ENCODE data around the gene VWC2L. TPM values are rescaled to one million over a fixed set of nuclear protein-coding genes. Genes with fewer than 3 reads are reported as not detected.

VWC2L gene
- total RNA-seq, 6 experiments from 2014 or later, result not detected

DNA sequence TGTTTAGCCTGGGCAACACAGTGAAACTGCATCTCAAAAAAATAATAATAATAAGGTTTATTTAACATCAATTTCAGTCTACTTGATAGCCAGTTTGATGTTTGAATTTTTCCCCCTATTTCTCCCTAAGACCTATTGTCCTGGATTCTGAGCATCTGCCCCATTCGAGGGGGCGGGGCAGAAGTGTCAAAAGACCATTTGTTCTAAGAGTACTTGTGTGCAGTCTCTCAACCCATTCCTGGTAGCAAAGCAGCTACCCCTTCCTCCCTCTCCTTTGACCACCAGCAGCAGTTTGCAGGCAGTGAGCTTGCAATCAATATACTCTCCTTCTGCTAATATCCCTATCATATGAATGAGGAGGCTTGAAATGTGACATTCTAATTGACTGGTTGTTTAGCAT is 71.9 kb downstream of the VWC2L start:
- WGBS (ENCODE audit: insufficient coverage, low coverage, low lambda C conversion rate, missing lambda C conversion rate), result 51% methylated on average over 2 of the region's 2 CpGs
- H3K27me3 ChIP-seq, result no peaks in the 10 kb centered on the region

DNA sequence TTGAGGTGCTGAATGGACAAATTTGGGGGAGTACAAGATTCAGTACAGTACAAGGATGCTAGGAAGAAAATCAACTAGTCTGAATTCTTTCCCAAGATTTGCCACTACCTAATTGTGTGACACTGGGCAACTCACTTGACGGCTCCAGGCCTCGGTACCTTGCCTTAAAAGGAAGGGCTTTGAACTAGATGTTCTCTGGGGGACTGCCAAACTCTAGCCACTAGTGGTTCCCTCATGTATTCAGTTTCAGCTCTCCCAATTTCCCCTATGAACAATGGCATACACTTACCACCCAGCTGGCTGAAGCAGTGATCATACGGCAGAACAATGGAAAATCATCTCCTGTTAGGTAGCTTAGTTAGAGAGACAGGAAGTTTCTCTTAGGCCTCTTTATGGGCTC is 73.4 kb downstream of the VWC2L start:
- Histone ChIP-seq H3K27ac (no peak overlapping the region), H3K4me3 (no peak overlapping the region), H3K27me3 (no peaks in the 10 kb centered on the region), H3K36me3 (no peaks in the 10 kb centered on the region), H3K9me3 (no peaks in the 10 kb centered on the region), H3K4me1 (no peaks in the 10 kb centered on the region)
- TF ChIP-seq, protein P1, sequence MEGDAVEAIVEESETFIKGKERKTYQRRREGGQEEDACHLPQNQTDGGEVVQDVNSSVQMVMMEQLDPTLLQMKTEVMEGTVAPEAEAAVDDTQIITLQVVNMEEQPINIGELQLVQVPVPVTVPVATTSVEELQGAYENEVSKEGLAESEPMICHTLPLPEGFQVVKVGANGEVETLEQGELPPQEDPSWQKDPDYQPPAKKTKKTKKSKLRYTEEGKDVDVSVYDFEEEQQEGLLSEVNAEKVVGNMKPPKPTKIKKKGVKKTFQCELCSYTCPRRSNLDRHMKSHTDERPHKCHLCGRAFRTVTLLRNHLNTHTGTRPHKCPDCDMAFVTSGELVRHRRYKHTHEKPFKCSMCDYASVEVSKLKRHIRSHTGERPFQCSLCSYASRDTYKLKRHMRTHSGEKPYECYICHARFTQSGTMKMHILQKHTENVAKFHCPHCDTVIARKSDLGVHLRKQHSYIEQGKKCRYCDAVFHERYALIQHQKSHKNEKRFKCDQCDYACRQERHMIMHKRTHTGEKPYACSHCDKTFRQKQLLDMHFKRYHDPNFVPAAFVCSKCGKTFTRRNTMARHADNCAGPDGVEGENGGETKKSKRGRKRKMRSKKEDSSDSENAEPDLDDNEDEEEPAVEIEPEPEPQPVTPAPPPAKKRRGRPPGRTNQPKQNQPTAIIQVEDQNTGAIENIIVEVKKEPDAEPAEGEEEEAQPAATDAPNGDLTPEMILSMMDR (IDR thresholded peaks at IDR 0.05), result no peak
- no peak for TF ChIP-seq POLR2A (IDR thresholded peaks at IDR 0.05)
- DNase-seq, result no peak
- WGBS (ENCODE audit: insufficient coverage, low coverage, low lambda C conversion rate, missing lambda C conversion rate), result 86% methylated on average over 3 of the region's 3 CpGs
- intact Hi-C loops (cut with DNase I), result no loop called here
- no peak for ATAC-seq

More for the DNA sequence above, 71.9 kb downstream of the VWC2L start:
- no peaks in the 10 kb centered on the region for H3K9me3 ChIP-seq
- H3K4me3 ChIP-seq, result no peak overlapping the region
- no peaks in the 10 kb centered on the region for H3K4me1 ChIP-seq
- intact Hi-C loops (cut with DNase I), result no loop called here
- H3K36me3 ChIP-seq, result no peaks in the 10 kb centered on the region
- DNase-seq, result no peak
- TF ChIP-seq, protein P1 (IDR thresholded peaks at IDR 0.05), result no peak
- no peak for TF ChIP-seq POLR2A (IDR thresholded peaks at IDR 0.05)
- no peak for ATAC-seq
- no peak overlapping the region for H3K27ac ChIP-seq

DNA sequence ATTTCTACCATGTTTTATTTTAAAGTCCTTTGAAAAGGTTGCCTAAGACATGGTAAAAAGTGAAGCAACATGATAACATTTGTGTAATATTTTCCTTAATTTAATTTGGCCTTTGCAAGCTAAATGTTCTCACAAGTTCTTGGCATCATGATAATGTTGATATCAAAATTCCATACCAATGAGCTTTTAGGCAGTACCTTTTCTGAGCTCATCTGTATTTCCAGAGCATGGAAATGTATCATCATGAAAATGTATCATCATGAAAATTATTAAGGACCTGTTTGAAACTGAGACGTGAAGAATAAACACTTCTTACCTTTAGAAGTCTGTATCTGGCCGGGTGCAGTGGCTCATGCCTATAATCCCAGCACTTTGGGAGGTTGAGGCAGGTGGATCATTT is 73.8 kb downstream of the VWC2L start:
- Histone ChIP-seq H3K4me1 (no peaks in the 10 kb centered on the region), H3K27ac (no peak overlapping the region), H3K9me3 (no peaks in the 10 kb centered on the region), H3K36me3 (no peaks in the 10 kb centered on the region), H3K27me3 (no peaks in the 10 kb centered on the region), H3K4me3 (no peak overlapping the region)
- TF ChIP-seq POLR2A (IDR thresholded peaks at IDR 0.05), result no peak
- TF ChIP-seq, protein P1 (IDR thresholded peaks at IDR 0.05), result no peak
- ATAC-seq, result no peak
- DNase-seq, result no peak
- 63% methylated on average over 2 of the region's 2 CpGs for WGBS (ENCODE audit: insufficient coverage, low coverage, low lambda C conversion rate, missing lambda C conversion rate)
- intact Hi-C loops (cut with DNase I), result no loop called here

DNA sequence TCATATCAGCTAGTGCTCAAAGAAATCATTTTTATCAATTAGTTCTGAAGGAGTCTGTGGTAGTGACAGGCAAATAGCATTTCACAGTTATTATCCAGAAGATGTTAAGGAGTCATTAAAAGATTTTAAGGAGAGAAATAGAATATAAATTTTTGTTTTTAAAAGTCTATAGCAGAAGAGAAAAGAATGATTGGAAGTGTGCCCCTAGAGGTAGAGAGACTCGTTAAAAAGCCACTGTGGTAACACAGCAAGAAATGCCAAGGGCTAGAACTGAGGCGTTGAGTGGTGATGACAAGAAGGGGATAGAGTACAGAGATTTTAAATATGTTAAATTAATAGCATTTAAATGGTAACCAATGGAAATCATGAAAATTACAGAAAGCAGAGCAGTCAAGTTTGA is 78.3 kb downstream of the VWC2L start:
- WGBS (ENCODE audit: insufficient coverage, low coverage, low lambda C conversion rate, missing lambda C conversion rate), result 63% methylated on average over 2 of the region's 2 CpGs
- Histone ChIP-seq H3K27ac (no peak overlapping the region), H3K4me1 (no peaks in the 10 kb centered on the region), H3K9me3 (no peaks in the 10 kb centered on the region), H3K4me3 (no peak overlapping the region), H3K27me3 (no peaks in the 10 kb centered on the region), H3K36me3 (no peaks in the 10 kb centered on the region)
- DNase-seq (no peak), ATAC-seq (no peak)
- TF ChIP-seq, protein P1 (IDR thresholded peaks at IDR 0.05), result no peak
- TF ChIP-seq POLR2A (IDR thresholded peaks at IDR 0.05), result no peak
- intact Hi-C loops (cut with DNase I), result no loop called here

DNA sequence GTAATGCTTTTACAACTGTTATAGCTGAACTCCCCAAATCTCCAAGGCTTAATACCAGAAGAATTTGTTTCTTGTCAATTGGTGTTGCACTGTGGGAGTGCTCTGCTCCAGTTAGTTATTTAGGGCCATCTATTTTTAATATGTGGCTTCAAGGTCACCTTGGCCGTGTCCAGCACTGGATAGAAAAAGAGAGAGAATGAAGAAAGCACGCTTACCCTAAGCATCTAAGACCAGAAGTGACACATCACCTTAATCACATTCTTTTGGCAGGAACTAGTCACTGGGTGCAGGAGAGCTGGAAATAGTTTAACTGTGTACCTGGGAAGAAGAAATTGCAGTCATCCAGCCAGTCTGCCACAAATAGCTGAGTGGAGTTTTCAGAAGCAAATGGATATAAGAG is 78.8 kb downstream of the VWC2L start:
- Histone ChIP-seq H3K4me3 (no peak overlapping the region), H3K9me3 (no peaks in the 10 kb centered on the region), H3K27ac (no peak overlapping the region), H3K4me1 (no peaks in the 10 kb centered on the region), H3K27me3 (no peaks in the 10 kb centered on the region), H3K36me3 (no peaks in the 10 kb centered on the region)
- intact Hi-C loops (cut with DNase I), result no loop called here
- 44% methylated on average over 2 of the region's 2 CpGs for WGBS (ENCODE audit: insufficient coverage, low coverage, low lambda C conversion rate, missing lambda C conversion rate)
- no peak for ATAC-seq
- TF ChIP-seq POLR2A (IDR thresholded peaks at IDR 0.05), result no peak
- TF ChIP-seq, protein P1 (IDR thresholded peaks at IDR 0.05), result no peak
- no peak for DNase-seq
